Measurements from ENCODE around the gene TNFRSF8.
A peak's percentile ranks its signal among the peaks of the same experiment; 100 is the strongest.

Gene TNFRSF8

GRCh38 chr1:12087797-12088314, 24.8 kb downstream of the TNFRSF8 start:
- no peak for TF ChIP-seq CTCF (IDR thresholded peaks at IDR 0.05; ENCODE audit: low read depth, low read length, missing control alignments)
- DNase-seq (ENCODE audit: extremely low read depth, low read depth): no peak
- H3K4me3 ChIP-seq (replicated peaks; ENCODE audit: low read depth, low read length): no peak overlapping the region

- no peak for TF ChIP-seq CTCF (IDR thresholded peaks at IDR 0.05; ENCODE audit: low read depth, low read length, missing control alignments)
- no peak for DNase-seq (ENCODE audit: extremely low read depth, low read depth)
- no peak overlapping the region for H3K4me3 ChIP-seq (replicated peaks; ENCODE audit: low read depth, low read length)
Observed at GRCh38 chr1:12088607-12089006, 25.5 kb downstream of the TNFRSF8 start.

GRCh38 chr1:12090326-12090725, 27.2 kb downstream of the TNFRSF8 start:
- DNase-seq (ENCODE audit: extremely low read depth, low read depth): no peak
- TF ChIP-seq CTCF (IDR thresholded peaks at IDR 0.05; ENCODE audit: low read depth, low read length, missing control alignments): no peak
- H3K4me3 ChIP-seq (replicated peaks; ENCODE audit: low read depth, low read length): no peak overlapping the region

GRCh38 chr1:12091191-12091590, 28.1 kb downstream of the TNFRSF8 start:
- no peak for DNase-seq (ENCODE audit: extremely low read depth, low read depth)
- no peak for TF ChIP-seq CTCF (IDR thresholded peaks at IDR 0.05; ENCODE audit: low read depth, low read length, missing control alignments)
- no peak overlapping the region for H3K4me3 ChIP-seq (replicated peaks; ENCODE audit: low read depth, low read length)

GRCh38 chr1:12094180-12094579, 31.1 kb downstream of the TNFRSF8 start:
- no peak overlapping the region for H3K4me3 ChIP-seq (replicated peaks; ENCODE audit: low read depth, low read length)
- DNase-seq (ENCODE audit: extremely low read depth, low read depth): no peak
- no peak for TF ChIP-seq CTCF (IDR thresholded peaks at IDR 0.05; ENCODE audit: low read depth, low read length, missing control alignments)

- no peak for TF ChIP-seq CTCF (IDR thresholded peaks at IDR 0.05; ENCODE audit: low read depth, low read length, missing control alignments)
- DNase-seq (ENCODE audit: extremely low read depth, low read depth): peak; percentile 17
Observed at GRCh38 chr1:12095452-12096263, 32.6 kb downstream of the TNFRSF8 start.

More at GRCh38 chr1:12095452-12096263, 32.6 kb downstream of the TNFRSF8 start:
- H3K4me3 ChIP-seq (replicated peaks; ENCODE audit: low read depth, low read length): no peak overlapping the region

All from HFF-Myc (cell line).